ENCODE results near the gene MCC. TPM values are rescaled to one million over a fixed set of nuclear protein-coding genes. Genes with fewer than 3 reads are reported as not detected.

The MCC gene
- total and polyA plus RNA-seq, 4 donors = 4.5 to 20.0 (median 9.7) TPM

DNA sequence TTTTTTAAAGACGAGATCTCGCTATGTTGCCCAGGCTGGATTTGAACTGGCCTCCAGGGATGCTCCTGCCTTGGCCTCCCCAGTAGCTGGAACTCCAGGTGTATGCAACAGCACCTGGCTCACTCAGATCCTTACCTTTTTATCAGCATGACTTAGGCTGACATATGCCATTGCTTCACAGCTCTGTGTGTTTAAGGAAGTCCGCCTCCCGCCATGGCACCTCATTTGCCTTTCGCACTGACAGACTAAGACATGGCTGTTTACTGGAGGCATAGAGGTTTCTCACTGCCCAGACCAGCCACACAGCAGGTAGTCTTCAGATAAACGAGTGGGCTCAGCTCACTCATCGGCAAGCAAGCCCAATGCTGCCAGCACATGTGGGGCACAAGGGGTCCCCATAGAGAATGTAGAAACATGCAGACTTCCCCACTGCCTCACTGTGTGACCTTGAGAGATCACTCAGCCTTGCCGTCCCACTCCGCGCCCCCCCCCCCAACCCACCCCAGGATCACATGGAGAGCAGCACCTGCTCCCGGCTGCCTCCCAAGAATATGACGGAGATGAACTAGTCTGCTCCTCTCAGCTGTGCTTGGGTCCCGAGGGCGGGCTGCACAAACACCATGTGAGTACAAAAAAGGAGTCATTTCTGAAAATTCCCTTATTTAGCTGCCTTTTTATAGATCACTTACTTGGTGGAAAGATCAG, 448.9 kb downstream of the MCC start:
- WGBS, 2 donors = 85% methylated on average over 14 of the region's 14 CpGs
- no peaks in the 10 kb centered on the region for H3K36me3 ChIP-seq (ENCODE audit: control insufficient read depth in 1 of 2, insufficient read depth in 2 of 2, low read length in 1 of 2)
- H3K4me3 ChIP-seq (ENCODE audit: low read length in 2 of 2) = no peak overlapping the region
- intact Hi-C loops (cut with DNase I) = no loop called here
- H3K4me1 ChIP-seq (ENCODE audit: control insufficient read depth in 1 of 2, insufficient read depth in 2 of 2, low read length in 2 of 2) = no peaks in the 10 kb centered on the region
- no peak overlapping the region for H3K27ac ChIP-seq (ENCODE audit: low read depth in 1 of 2, low read length in 2 of 2)
- no peaks in the 10 kb centered on the region for H3K9me3 ChIP-seq (ENCODE audit: control insufficient read depth, low read length)
- ATAC-seq (ENCODE audit: low FRiP score) = no peak
- no peaks in the 10 kb centered on the region for H3K27me3 ChIP-seq (ENCODE audit: control insufficient read depth in 1 of 2, insufficient read depth in 2 of 2, low read length in 1 of 2)
- DNase-seq = no peak

DNA sequence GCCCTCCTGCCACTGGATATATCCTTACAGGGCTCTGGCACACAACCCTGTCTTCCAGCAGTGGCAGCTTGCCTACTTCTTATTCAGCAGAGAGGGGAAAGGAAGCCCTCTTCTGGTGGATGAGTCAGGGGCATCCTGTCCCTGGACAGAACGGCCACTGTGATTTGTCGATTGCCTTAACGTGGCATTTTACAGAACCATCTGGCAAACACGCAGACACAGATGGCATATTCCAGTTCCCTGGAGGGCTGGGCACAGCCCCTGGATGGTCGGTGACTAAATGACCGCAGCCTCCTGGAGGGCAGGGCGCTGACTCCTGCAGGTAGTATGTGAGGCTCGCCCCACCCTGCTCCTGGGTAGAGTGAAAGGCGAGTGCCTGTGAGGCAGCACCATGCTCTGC, 449.5 kb downstream of the MCC start:
- DNase-seq = no peak
- no peaks in the 10 kb centered on the region for H3K4me1 ChIP-seq (ENCODE audit: control insufficient read depth in 1 of 2, insufficient read depth in 2 of 2, low read length in 2 of 2)
- no peaks in the 10 kb centered on the region for H3K36me3 ChIP-seq (ENCODE audit: control insufficient read depth in 1 of 2, insufficient read depth in 2 of 2, low read length in 1 of 2)
- 73 to 84% methylated on average over 9 of the region's 9 CpGs for WGBS, 2 donors
- no peaks in the 10 kb centered on the region for H3K27me3 ChIP-seq (ENCODE audit: control insufficient read depth in 1 of 2, insufficient read depth in 2 of 2, low read length in 1 of 2)
- ATAC-seq (ENCODE audit: low FRiP score) = no peak
- no peak overlapping the region for H3K27ac ChIP-seq (ENCODE audit: low read depth in 1 of 2, low read length in 2 of 2)
- intact Hi-C loops (cut with DNase I) = no loop called here
- no peak overlapping the region for H3K4me3 ChIP-seq (ENCODE audit: low read length in 2 of 2)
- H3K9me3 ChIP-seq (ENCODE audit: control insufficient read depth, low read length) = no peaks in the 10 kb centered on the region

DNA sequence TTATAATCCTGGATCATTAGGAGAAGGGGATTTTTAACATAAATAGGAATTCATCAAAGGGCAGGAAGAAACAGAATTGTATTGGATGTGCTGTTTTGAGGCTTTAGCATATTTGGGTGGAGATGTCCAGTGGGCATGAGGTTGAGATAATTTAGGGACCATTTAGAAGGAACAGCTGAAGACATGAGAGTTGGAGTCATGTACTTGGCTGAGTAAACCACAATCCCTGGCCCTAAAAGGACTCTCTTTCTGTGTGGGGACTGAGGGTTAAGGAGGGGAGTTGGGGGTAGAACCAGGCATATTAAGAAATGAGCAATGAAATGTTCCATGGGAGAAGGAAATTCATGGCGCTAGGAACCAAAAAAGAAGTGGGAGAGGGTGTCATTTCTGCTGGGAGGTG, 450.1 kb downstream of the MCC start:
- Histone ChIP-seq H3K9me3 (ENCODE audit: control insufficient read depth, low read length) (no peaks in the 10 kb centered on the region), H3K4me3 (ENCODE audit: low read length in 2 of 2) (no peak overlapping the region), H3K27me3 (ENCODE audit: control insufficient read depth in 1 of 2, insufficient read depth in 2 of 2, low read length in 1 of 2) (no peaks in the 10 kb centered on the region), H3K4me1 (ENCODE audit: control insufficient read depth in 1 of 2, insufficient read depth in 2 of 2, low read length in 2 of 2) (no peaks in the 10 kb centered on the region), H3K36me3 (ENCODE audit: control insufficient read depth in 1 of 2, insufficient read depth in 2 of 2, low read length in 1 of 2) (no peaks in the 10 kb centered on the region), H3K27ac (ENCODE audit: low read depth in 1 of 2, low read length in 2 of 2) (no peak overlapping the region)
- 98 to 100% methylated on average over 1 of the region's 1 CpG for WGBS, 2 donors
- intact Hi-C loops (cut with DNase I) = no loop called here
- DNase-seq (no peak), ATAC-seq (ENCODE audit: low FRiP score) (no peak)

DNA sequence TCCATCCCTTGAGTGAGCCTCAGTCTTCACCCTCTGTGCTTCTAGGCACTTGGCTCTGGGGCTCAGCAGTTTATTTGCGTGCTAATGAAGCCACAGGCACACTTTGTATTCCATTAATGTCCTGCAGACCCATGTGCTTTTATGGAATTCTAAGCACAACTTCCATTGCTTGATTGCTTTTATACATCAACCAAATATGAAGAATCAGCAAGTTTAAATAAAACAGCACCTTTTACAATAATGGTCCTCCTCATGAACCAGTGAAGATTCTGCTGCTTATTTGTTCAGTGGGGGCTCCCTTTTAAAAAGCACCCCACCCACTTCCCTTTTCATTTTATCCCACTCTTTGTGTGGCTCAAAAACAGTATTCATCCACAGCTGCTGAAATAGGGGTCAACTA, 451.4 kb downstream of the MCC start:
- Histone ChIP-seq H3K4me3 (ENCODE audit: low read length in 2 of 2) (no peak overlapping the region), H3K27me3 (ENCODE audit: control insufficient read depth in 1 of 2, insufficient read depth in 2 of 2, low read length in 1 of 2) (no peaks in the 10 kb centered on the region), H3K27ac (ENCODE audit: low read depth in 1 of 2, low read length in 2 of 2) (no peak overlapping the region), H3K36me3 (ENCODE audit: control insufficient read depth in 1 of 2, insufficient read depth in 2 of 2, low read length in 1 of 2) (no peaks in the 10 kb centered on the region), H3K9me3 (ENCODE audit: control insufficient read depth, low read length) (no peaks in the 10 kb centered on the region), H3K4me1 (ENCODE audit: control insufficient read depth in 1 of 2, insufficient read depth in 2 of 2, low read length in 2 of 2) (no peaks in the 10 kb centered on the region)
- intact Hi-C loops (cut with DNase I) = no loop called here
- 88 to 98% methylated on average over 1 of the region's 1 CpG for WGBS, 2 donors
- ATAC-seq (ENCODE audit: low FRiP score) (no peak), DNase-seq (no peak)

DNA sequence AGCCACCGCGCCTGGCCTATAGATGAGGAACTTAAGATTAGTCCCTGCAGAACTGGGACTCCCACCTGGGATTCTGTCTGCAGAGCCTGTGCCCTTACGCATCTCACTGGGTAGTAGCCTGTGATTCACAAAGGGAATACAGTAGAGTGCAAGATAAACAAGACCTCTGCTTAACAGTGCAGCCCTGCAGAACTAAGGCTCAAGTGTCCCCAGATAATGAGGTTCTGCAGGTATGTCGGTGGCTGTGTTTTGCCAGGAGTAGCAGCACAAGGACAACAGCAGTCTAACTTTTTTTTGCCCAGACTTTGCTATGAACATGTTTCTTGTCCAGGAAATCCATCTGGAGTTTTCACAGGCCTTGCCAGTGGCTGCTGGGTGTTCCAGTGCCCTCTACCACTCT, 451.9 kb downstream of the MCC start:
- no peaks in the 10 kb centered on the region for H3K4me1 ChIP-seq (ENCODE audit: control insufficient read depth in 1 of 2, insufficient read depth in 2 of 2, low read length in 2 of 2)
- no peak overlapping the region for H3K4me3 ChIP-seq (ENCODE audit: low read length in 2 of 2)
- intact Hi-C loops (cut with DNase I) = no loop called here
- H3K27me3 ChIP-seq (ENCODE audit: control insufficient read depth in 1 of 2, insufficient read depth in 2 of 2, low read length in 1 of 2) = no peaks in the 10 kb centered on the region
- no peaks in the 10 kb centered on the region for H3K9me3 ChIP-seq (ENCODE audit: control insufficient read depth, low read length)
- H3K36me3 ChIP-seq (ENCODE audit: control insufficient read depth in 1 of 2, insufficient read depth in 2 of 2, low read length in 1 of 2) = no peaks in the 10 kb centered on the region
- 98 to 99% methylated on average over 4 of the region's 4 CpGs for WGBS, 2 donors
- ATAC-seq (ENCODE audit: low FRiP score) (no peak), DNase-seq (no peak)
- H3K27ac ChIP-seq (ENCODE audit: low read depth in 1 of 2, low read length in 2 of 2) = no peak overlapping the region

DNA sequence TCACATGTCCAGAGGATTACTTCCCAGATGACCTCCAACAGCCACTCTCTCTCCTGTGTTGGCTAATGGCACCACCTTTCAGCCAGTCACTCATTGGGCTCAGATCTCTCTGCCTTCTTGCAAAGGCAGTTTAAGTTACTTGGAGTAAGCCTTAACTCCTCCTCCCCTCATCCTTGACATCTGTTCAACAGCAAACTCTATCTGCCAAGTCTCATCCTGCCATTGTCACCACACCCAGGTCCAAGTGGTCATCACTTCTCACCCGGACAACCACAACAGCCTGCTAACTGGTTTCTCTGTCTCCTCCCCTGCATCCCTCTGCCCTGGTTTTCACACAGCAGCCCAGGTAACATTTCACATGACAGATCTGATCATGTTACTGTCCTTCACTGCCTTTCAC, 453.2 kb downstream of the MCC start:
- ATAC-seq (ENCODE audit: low FRiP score) (no peak), DNase-seq (no peak)
- no peaks in the 10 kb centered on the region for H3K27me3 ChIP-seq (ENCODE audit: control insufficient read depth in 1 of 2, insufficient read depth in 2 of 2, low read length in 1 of 2)
- no peaks in the 10 kb centered on the region for H3K9me3 ChIP-seq (ENCODE audit: control insufficient read depth, low read length)
- H3K4me3 ChIP-seq (ENCODE audit: low read length in 2 of 2) = no peak overlapping the region
- no peaks in the 10 kb centered on the region for H3K36me3 ChIP-seq (ENCODE audit: control insufficient read depth in 1 of 2, insufficient read depth in 2 of 2, low read length in 1 of 2)
- intact Hi-C loops (cut with DNase I) = no loop called here
- 95 to 100% methylated on average over 1 of the region's 1 CpG for WGBS, 2 donors
- no peak overlapping the region for H3K27ac ChIP-seq (ENCODE audit: low read depth in 1 of 2, low read length in 2 of 2)
- no peaks in the 10 kb centered on the region for H3K4me1 ChIP-seq (ENCODE audit: control insufficient read depth in 1 of 2, insufficient read depth in 2 of 2, low read length in 2 of 2)

DNA sequence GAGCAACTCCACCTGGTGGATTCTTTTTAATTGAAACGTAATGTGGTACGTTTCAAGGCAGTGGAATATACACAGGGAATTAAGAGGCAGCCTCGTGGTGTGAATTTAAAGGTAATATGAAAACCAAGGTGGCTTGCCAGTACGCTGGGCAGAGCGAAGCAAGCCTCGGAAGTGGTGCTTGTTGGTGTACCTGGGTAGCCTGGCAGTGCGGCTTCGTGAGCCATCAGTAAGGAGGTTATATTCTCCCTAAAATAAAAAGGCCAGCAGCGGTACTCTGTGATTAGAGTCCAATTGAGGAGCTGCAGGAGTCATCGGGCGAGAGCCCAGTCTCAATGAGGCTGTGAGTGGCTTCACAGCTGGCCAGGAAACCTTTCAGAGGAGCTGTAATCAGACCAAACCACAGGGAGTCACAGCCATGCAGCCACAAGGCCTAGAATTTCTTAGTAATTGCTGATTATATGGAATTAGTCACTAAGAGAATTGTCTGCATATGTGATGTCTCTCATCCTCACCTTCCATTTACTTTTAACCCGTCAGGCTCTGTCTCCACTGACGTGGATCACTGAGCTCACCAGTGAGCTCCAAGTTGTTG, 454.0 kb downstream of the MCC start:
- Histone ChIP-seq H3K36me3 (ENCODE audit: control insufficient read depth in 1 of 2, insufficient read depth in 2 of 2, low read length in 1 of 2) (no peaks in the 10 kb centered on the region), H3K27ac (ENCODE audit: low read depth in 1 of 2, low read length in 2 of 2) (no peak overlapping the region), H3K27me3 (ENCODE audit: control insufficient read depth in 1 of 2, insufficient read depth in 2 of 2, low read length in 1 of 2) (no peaks in the 10 kb centered on the region), H3K9me3 (ENCODE audit: control insufficient read depth, low read length) (no peaks in the 10 kb centered on the region), H3K4me3 (ENCODE audit: low read length in 2 of 2) (no peak overlapping the region), H3K4me1 (ENCODE audit: control insufficient read depth in 1 of 2, insufficient read depth in 2 of 2, low read length in 2 of 2) (no peaks in the 10 kb centered on the region)
- ATAC-seq (ENCODE audit: low FRiP score) (no peak), DNase-seq (no peak)
- 96% methylated on average over 13 of the region's 13 CpGs for WGBS, 2 donors
- intact Hi-C loops (cut with DNase I) = no loop called here

DNA sequence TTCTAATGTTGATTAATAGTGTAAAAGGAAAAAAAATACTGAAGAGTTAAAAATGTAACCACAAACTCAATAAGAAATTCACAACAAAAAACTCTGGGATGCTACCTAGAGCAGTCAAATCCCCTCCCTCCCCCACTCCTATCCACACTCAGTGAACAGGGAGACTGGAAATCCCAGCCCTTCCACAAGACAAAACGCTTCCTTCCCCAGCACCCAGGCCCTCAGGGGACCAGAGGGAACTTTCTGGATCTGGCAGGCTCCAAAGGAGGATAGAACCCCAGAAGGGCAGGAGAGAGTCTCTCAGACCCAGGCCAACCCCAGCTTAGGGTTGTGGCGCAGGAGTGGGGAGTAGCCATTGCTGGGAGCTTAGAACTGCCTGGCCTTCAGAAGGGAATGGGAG, 456.7 kb downstream of the MCC start:
- intact Hi-C loops (cut with DNase I) = no loop called here
- Histone ChIP-seq H3K27ac (ENCODE audit: low read depth in 1 of 2, low read length in 2 of 2) (no peak overlapping the region), H3K4me1 (ENCODE audit: control insufficient read depth in 1 of 2, insufficient read depth in 2 of 2, low read length in 2 of 2) (no peaks in the 10 kb centered on the region), H3K36me3 (ENCODE audit: control insufficient read depth in 1 of 2, insufficient read depth in 2 of 2, low read length in 1 of 2) (peaks cover 0 to 4% of the 10 kb centered on the region in 2 donors), H3K27me3 (ENCODE audit: control insufficient read depth in 1 of 2, insufficient read depth in 2 of 2, low read length in 1 of 2) (no peaks in the 10 kb centered on the region), H3K4me3 (ENCODE audit: low read length in 2 of 2) (no peak overlapping the region), H3K9me3 (ENCODE audit: control insufficient read depth, low read length) (no peaks in the 10 kb centered on the region)
- ATAC-seq (ENCODE audit: low FRiP score) = no peak
- no peak for DNase-seq
- WGBS, 2 donors = 76 to 93% methylated on average over 2 of the region's 2 CpGs

DNA sequence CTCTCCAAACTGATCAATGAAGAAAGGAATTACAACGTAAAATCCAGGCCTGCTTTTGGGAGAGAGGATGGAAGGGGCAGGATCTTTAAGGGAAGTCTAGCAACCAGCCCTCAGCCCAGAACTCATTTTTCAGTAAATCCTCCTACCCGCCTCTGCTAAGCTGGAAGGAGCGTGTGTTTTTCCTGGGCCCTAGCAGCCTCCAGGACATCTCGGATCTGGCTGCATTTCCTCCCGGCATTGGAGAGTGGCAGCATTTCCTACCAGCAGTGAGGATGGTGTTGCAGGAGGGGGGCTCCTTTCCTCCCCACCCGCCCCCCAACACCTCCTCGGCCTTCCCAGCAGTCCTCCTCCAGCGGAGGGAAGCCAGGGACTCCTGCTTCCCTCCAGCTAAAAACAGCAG, 457.1 kb downstream of the MCC start:
- no peak overlapping the region for H3K4me3 ChIP-seq (ENCODE audit: low read length in 2 of 2)
- no peaks in the 10 kb centered on the region for H3K9me3 ChIP-seq (ENCODE audit: control insufficient read depth, low read length)
- ATAC-seq (ENCODE audit: low FRiP score) = no peak
- H3K27me3 ChIP-seq (ENCODE audit: control insufficient read depth in 1 of 2, insufficient read depth in 2 of 2, low read length in 1 of 2) = no peaks in the 10 kb centered on the region
- 39 to 81% methylated on average over 8 of the region's 8 CpGs for WGBS, 2 donors
- H3K4me1 ChIP-seq (ENCODE audit: control insufficient read depth in 1 of 2, insufficient read depth in 2 of 2, low read length in 2 of 2) = no peaks in the 10 kb centered on the region
- no peak overlapping the region for H3K27ac ChIP-seq (ENCODE audit: low read depth in 1 of 2, low read length in 2 of 2)
- no peak for DNase-seq
- intact Hi-C loops (cut with DNase I) = no loop called here
- H3K36me3 ChIP-seq (ENCODE audit: control insufficient read depth in 1 of 2, insufficient read depth in 2 of 2, low read length in 1 of 2) = peaks cover 2 to 4% of the 10 kb centered on the region in 2 donors

All from aorta (tissue), 5 donors.